ENCODE measurements around the gene EYS. TPM values are rescaled to one million over a fixed set of nuclear protein-coding genes. Genes with fewer than 3 reads are reported as not detected.
"Not testable (repeated sequence)": the region's sequence is repeated elsewhere in the genome, so short reads cannot be mapped to it uniquely, and the experiment has no call there.

EYS gene
- total RNA-seq, 1 donor from 2014 or later = not detected

GRCh38 chr6:63760199-63760598 lies 1946.8 kb downstream of the EYS start:
- Mint-ChIP-seq H3K27me3 (ENCODE audit: unreplicated experiment) (peaks cover 3% of the 10 kb centered on the region), H3K4me3 (ENCODE audit: unreplicated experiment) (no peak overlapping the region), H3K9me3 (ENCODE audit: unreplicated experiment) (peaks cover 18% of the 10 kb centered on the region), H3K36me3 (ENCODE audit: low read depth, unreplicated experiment) (peaks cover 8% of the 10 kb centered on the region), H3K27ac (ENCODE audit: unreplicated experiment) (no peak overlapping the region), H3K4me1 (ENCODE audit: unreplicated experiment) (peaks cover 2% of the 10 kb centered on the region)
- no peak for TF ChIP-seq CTCF (IDR thresholded peaks at IDR 0.05; ENCODE audit: unreplicated experiment)
- DNase-seq (ENCODE audit: low spot score) = no peak

- H3K36me3 Mint-ChIP-seq (ENCODE audit: low read depth, unreplicated experiment) = peaks cover 8% of the 10 kb centered on the region
- H3K27ac Mint-ChIP-seq (ENCODE audit: unreplicated experiment) = no peak overlapping the region
- no peak for TF ChIP-seq CTCF (IDR thresholded peaks at IDR 0.05; ENCODE audit: unreplicated experiment)
- peaks cover 18% of the 10 kb centered on the region for H3K9me3 Mint-ChIP-seq (ENCODE audit: unreplicated experiment)
- H3K27me3 Mint-ChIP-seq (ENCODE audit: unreplicated experiment) = peaks cover 3% of the 10 kb centered on the region
- no peak overlapping the region for H3K4me3 Mint-ChIP-seq (ENCODE audit: unreplicated experiment)
- H3K4me1 Mint-ChIP-seq (ENCODE audit: unreplicated experiment) = peaks cover 2% of the 10 kb centered on the region
- DNase-seq (ENCODE audit: low spot score) = no peak
These were observed 1947.4 kb downstream of the EYS start for GRCh38 chr6:63759605-63760105.

GRCh38 chr6:63757826-63758225 lies 1949.2 kb downstream of the EYS start:
- Mint-ChIP-seq H3K9me3 (ENCODE audit: unreplicated experiment) (peaks cover 18% of the 10 kb centered on the region), H3K27ac (ENCODE audit: unreplicated experiment) (no peak overlapping the region), H3K4me1 (ENCODE audit: unreplicated experiment) (peaks cover 2% of the 10 kb centered on the region), H3K27me3 (ENCODE audit: unreplicated experiment) (peaks cover 3% of the 10 kb centered on the region), H3K4me3 (ENCODE audit: unreplicated experiment) (no peak overlapping the region), H3K36me3 (ENCODE audit: low read depth, unreplicated experiment) (peaks cover 8% of the 10 kb centered on the region)
- TF ChIP-seq CTCF (IDR thresholded peaks at IDR 0.05; ENCODE audit: unreplicated experiment) = no peak
- no peak for DNase-seq (ENCODE audit: low spot score)

- H3K27ac Mint-ChIP-seq (ENCODE audit: unreplicated experiment); H3K36me3 Mint-ChIP-seq (ENCODE audit: low read depth, unreplicated experiment); H3K27me3 Mint-ChIP-seq (ENCODE audit: unreplicated experiment); DNase-seq (ENCODE audit: low spot score); H3K4me3 Mint-ChIP-seq (ENCODE audit: unreplicated experiment); H3K4me1 Mint-ChIP-seq (ENCODE audit: unreplicated experiment): not testable (repeated sequence)
- H3K9me3 Mint-ChIP-seq (ENCODE audit: unreplicated experiment) = peaks cover 18% of the 10 kb centered on the region
These were observed 1949.8 kb downstream of the EYS start for GRCh38 chr6:63757275-63757674.

GRCh38 chr6:63750400-63750799 lies 1956.6 kb downstream of the EYS start:
- H3K36me3 Mint-ChIP-seq (ENCODE audit: low read depth, unreplicated experiment) = no peaks in the 10 kb centered on the region

More at GRCh38 chr6:63750400-63750799, 1956.6 kb downstream of the EYS start:
- H3K4me3 Mint-ChIP-seq (ENCODE audit: unreplicated experiment) = no peak overlapping the region
- no peak for TF ChIP-seq CTCF (IDR thresholded peaks at IDR 0.05; ENCODE audit: unreplicated experiment)
- H3K27me3 Mint-ChIP-seq (ENCODE audit: unreplicated experiment) = no peaks in the 10 kb centered on the region
- H3K9me3 Mint-ChIP-seq (ENCODE audit: unreplicated experiment) = peaks cover 5% of the 10 kb centered on the region
- peaks cover 7% of the 10 kb centered on the region for H3K4me1 Mint-ChIP-seq (ENCODE audit: unreplicated experiment)
- no peak for DNase-seq (ENCODE audit: low spot score)
- no peak overlapping the region for H3K27ac Mint-ChIP-seq (ENCODE audit: unreplicated experiment)

Measured in endothelial cell (in vitro differentiated cells).